Measurements from ENCODE around the gene APLF. TPM values are rescaled to one million over a fixed set of nuclear protein-coding genes. Genes with fewer than 3 reads are reported as not detected.

APLF gene
- polyA plus RNA-seq, 1 of the 3 experiments (the other 2 are of a cell fraction): 1.1 TPM

- Histone ChIP-seq H3K9me3 (no peaks in the 10 kb centered on the region), H4K20me1 (ENCODE audit: insufficient read depth) (no peaks in the 10 kb centered on the region), H3K4me2 (no peak overlapping the region), H2AFZ (ENCODE audit: low read depth) (no peak overlapping the region), H3K4me3 (ENCODE audit: low read depth in 2 of 2, low read length in 1 of 2) (no peak overlapping the region), H3K27ac (ENCODE audit: low read depth in 2 of 2, low read length in 1 of 2) (no peak overlapping the region), H3K9ac (no peak overlapping the region), H3K36me3 (replicated peaks in 1 of 2; ENCODE audit: control insufficient read depth in 1 of 2, insufficient read depth in 2 of 2, low read length in 1 of 2) (no peaks in the 10 kb centered on the region), H3K27me3 (ENCODE audit: insufficient read depth) (no peaks in the 10 kb centered on the region), H3K4me1 (ENCODE audit: control insufficient read depth in 1 of 2, insufficient read depth in 2 of 2, low read depth in 1 of 2, low read length in 1 of 2) (no peaks in the 10 kb centered on the region; a peak in 2 of 4 replicates), H3K79me2 (ENCODE audit: insufficient read depth) (no peaks in the 10 kb centered on the region), H3F3A (replicated peaks; ENCODE audit: insufficient read depth) (peaks cover 6% of the 10 kb centered on the region), H3K9me2 (no peaks in the 10 kb centered on the region)
- ChIA-PET POLR2A (no interaction called here), CTCF (interaction anchor here (1.1 to 2.5 kb wide), 4 partner anchors 8 to 471 kb away, joined by 3 to 21 read pairs (median 12); no protein-coding TSS in a partner anchor)
- DNase-seq: no peak
- 87% methylated on average over 3 of the region's 3 CpGs for WGBS (ENCODE audit: low lambda C conversion rate)
- TF ChIP-seq NFIC (IDR thresholded peaks at IDR 0.05; ENCODE audit: borderline replicate concordance) (no peak), TAF1 (IDR thresholded peaks at IDR 0.05; ENCODE audit: borderline replicate concordance, low read depth, low read length) (no peak), MEF2A (IDR thresholded peaks at IDR 0.05; ENCODE audit: borderline replicate concordance, low read depth) (no peak), REST (IDR thresholded peaks at IDR 0.05; ENCODE audit: low read depth, low read length) (no peak), EP300 (IDR thresholded peaks at IDR 0.05; ENCODE audit: borderline replicate concordance in 1 of 2, low read depth in 1 of 2, low read length in 1 of 2) (no peak), TEAD4 (IDR thresholded peaks at IDR 0.05; ENCODE audit: borderline replicate concordance, insufficient read depth) (no peak), JUND (IDR thresholded peaks at IDR 0.05) (no peak), SIN3A (IDR thresholded peaks at IDR 0.05; ENCODE audit: borderline replicate concordance, low read depth, low read length) (no peak), FOXJ3 (CRISPR knock-in tag; IDR thresholded peaks at IDR 0.05) (no peak), TCF12 (IDR thresholded peaks at IDR 0.05) (no peak), EZH2phosphoT487 (IDR thresholded peaks at IDR 0.05; ENCODE audit: borderline replicate concordance, low read depth) (no peak), ZBTB33 (IDR thresholded peaks at IDR 0.05; ENCODE audit: borderline replicate concordance, low read depth) (no peak), FOSL2 (IDR thresholded peaks at IDR 0.05; ENCODE audit: borderline replicate concordance, low read depth) (no peak)
- TF ChIP-seq, protein P1, sequence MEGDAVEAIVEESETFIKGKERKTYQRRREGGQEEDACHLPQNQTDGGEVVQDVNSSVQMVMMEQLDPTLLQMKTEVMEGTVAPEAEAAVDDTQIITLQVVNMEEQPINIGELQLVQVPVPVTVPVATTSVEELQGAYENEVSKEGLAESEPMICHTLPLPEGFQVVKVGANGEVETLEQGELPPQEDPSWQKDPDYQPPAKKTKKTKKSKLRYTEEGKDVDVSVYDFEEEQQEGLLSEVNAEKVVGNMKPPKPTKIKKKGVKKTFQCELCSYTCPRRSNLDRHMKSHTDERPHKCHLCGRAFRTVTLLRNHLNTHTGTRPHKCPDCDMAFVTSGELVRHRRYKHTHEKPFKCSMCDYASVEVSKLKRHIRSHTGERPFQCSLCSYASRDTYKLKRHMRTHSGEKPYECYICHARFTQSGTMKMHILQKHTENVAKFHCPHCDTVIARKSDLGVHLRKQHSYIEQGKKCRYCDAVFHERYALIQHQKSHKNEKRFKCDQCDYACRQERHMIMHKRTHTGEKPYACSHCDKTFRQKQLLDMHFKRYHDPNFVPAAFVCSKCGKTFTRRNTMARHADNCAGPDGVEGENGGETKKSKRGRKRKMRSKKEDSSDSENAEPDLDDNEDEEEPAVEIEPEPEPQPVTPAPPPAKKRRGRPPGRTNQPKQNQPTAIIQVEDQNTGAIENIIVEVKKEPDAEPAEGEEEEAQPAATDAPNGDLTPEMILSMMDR (IDR thresholded peaks at IDR 0.05): no peak
- TF ChIP-seq, protein P2, sequence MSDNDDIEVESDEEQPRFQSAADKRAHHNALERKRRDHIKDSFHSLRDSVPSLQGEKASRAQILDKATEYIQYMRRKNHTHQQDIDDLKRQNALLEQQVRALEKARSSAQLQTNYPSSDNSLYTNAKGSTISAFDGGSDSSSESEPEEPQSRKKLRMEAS (IDR thresholded peaks at IDR 0.05; ENCODE audit: low read depth): no peak
Measured at GRCh38 chr2:68454719-68455118, 12.7 kb upstream of the APLF start.

Measured in SK-N-SH (cell line).